SK-N-SH treated with all-trans-retinoic acid at 6 μM for 48 hours (cell line): ENCODE measurements around the gene NRXN3.

Source experiments
- TF ChIP-seq, protein P1 (sequence below): fragments of 250-450 bp; sonication (Bioruptor Pico); IDR thresholded peaks from 2 replicates; pipeline ENCODE4 v1.8.0; 2020; ENCODE audit warnings: mild to moderate bottlenecking, moderate library complexity, borderline replicate concordance
- TF ChIP-seq, protein P2 (sequence below): fragments of 250-450 bp; sonication (Bioruptor Pico); IDR thresholded peaks from 2 replicates; pipeline ENCODE4 v1.5.1; 2020; ENCODE audit warnings: low read depth, mild to moderate bottlenecking, moderate library complexity

DNA sequence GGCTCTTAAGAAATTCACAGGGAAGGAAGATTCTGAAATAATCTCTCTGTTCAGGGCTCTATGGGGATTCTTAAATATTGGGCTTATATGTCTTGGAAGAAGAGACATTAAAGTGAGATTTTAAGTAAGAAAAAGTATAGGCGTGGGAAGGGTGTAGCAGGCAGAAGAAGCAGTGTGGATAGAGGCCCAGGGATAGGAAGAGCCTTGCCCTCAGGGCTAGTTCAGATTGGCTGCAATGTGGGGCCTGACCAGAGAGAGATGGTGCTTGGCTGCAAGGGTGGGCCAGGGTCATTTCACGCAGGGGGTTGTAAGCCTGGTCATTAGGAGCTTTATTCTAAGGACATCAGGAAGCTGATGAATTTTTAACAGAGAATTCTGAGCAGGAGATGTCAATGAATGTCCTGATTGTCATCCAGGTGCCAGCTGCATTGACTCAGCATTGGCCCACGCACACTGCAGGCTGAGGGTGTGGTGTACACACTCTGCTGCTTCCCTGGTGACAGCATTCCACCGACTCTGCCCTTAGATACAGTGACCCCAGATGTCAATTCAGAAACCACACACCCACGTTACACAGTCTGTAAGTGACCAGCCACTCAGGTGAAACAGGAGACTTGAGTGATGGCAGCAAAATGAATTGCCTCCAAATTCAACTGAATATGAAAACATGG lies 582.5 kb downstream of the NRXN3 start:
- TF ChIP-seq, protein P1, sequence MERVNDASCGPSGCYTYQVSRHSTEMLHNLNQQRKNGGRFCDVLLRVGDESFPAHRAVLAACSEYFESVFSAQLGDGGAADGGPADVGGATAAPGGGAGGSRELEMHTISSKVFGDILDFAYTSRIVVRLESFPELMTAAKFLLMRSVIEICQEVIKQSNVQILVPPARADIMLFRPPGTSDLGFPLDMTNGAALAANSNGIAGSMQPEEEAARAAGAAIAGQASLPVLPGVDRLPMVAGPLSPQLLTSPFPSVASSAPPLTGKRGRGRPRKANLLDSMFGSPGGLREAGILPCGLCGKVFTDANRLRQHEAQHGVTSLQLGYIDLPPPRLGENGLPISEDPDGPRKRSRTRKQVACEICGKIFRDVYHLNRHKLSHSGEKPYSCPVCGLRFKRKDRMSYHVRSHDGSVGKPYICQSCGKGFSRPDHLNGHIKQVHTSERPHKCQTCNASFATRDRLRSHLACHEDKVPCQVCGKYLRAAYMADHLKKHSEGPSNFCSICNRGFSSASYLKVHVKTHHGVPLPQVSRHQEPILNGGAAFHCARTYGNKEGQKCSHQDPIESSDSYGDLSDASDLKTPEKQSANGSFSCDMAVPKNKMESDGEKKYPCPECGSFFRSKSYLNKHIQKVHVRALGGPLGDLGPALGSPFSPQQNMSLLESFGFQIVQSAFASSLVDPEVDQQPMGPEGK (CRISPR knock-in tag), result no peak
- TF ChIP-seq, protein P2, sequence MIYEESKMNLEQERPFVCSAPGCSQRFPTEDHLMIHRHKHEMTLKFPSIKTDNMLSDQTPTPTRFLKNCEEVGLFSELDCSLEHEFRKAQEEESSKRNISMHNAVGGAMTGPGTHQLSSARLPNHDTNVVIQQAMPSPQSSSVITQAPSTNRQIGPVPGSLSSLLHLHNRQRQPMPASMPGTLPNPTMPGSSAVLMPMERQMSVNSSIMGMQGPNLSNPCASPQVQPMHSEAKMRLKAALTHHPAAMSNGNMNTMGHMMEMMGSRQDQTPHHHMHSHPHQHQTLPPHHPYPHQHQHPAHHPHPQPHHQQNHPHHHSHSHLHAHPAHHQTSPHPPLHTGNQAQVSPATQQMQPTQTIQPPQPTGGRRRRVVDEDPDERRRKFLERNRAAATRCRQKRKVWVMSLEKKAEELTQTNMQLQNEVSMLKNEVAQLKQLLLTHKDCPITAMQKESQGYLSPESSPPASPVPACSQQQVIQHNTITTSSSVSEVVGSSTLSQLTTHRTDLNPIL (CRISPR knock-in tag), result no peak
